Smooth muscle cell (in vitro differentiated cells): Measurements from ENCODE around the gene CELF4. TPM values are rescaled to one million over a fixed set of nuclear protein-coding genes. Genes with fewer than 3 reads are reported as not detected.

Experiments
- DNase-seq: peaks from one replicate; lab custom pipeline; 2025; ENCODE audit not compliant: unreplicated experiment; lab: John Stamatoyannopoulos, UW
- H2AFZ ChIP-seq: fragments of 200-600 bp; sonication (generic); 2 replicates; pipeline ENCODE4 v1.6.0; 2016; ENCODE audit warnings: antibody characterized with exemption, low read depth, mild to moderate bottlenecking
- H3F3A ChIP-seq: fragments of 200-600 bp; sonication (generic); 2 replicates; pipeline ENCODE4 v1.6.0; 2017; ENCODE audit warnings: antibody characterized with exemption, low read depth
- H3K27ac ChIP-seq: fragments of 200-600 bp; sonication (generic); 2 replicates; pipeline ENCODE4 v1.5.1; 2016; ENCODE audit warnings: low read depth, mild to moderate bottlenecking
- H3K27me3 ChIP-seq: fragments of 200-600 bp; sonication (generic); 2 replicates; pipeline ENCODE4 v1.6.1; 2016; ENCODE audit warnings: low read depth, mild to moderate bottlenecking
- H3K36me3 ChIP-seq: fragments of 200-600 bp; sonication (generic); 2 replicates; pipeline ENCODE4 v1.5.1; 2016; ENCODE audit warnings: low read depth
- H3K4me1 ChIP-seq: fragments of 200-600 bp; sonication (generic); 2 replicates; pipeline ENCODE4 v1.5.1; 2016; ENCODE audit warnings: low read depth
- H3K4me2 ChIP-seq: fragments of 200-600 bp; sonication (generic); 2 replicates; pipeline ENCODE4 v1.6.0; 2016; ENCODE audit warnings: mild to moderate bottlenecking
- H3K4me3 ChIP-seq: fragments of 200-600 bp; sonication (generic); 2 replicates; pipeline ENCODE4 v1.5.1; 2016; ENCODE audit warnings: mild to moderate bottlenecking
- H3K79me2 ChIP-seq: fragments of 200-600 bp; sonication (generic); 2 replicates; pipeline ENCODE4 v1.6.0; 2016; ENCODE audit warnings: low read depth, mild to moderate bottlenecking
- H3K9ac ChIP-seq: fragments of 200-600 bp; sonication (generic); 2 replicates; pipeline ENCODE4 v1.6.0; 2016; ENCODE audit warnings: low read depth
- H3K9me3 ChIP-seq: fragments of 200-600 bp; sonication (generic); replicated peaks from 2 replicates; pipeline ENCODE4 v1.5.1; 2016; ENCODE audit warnings: low read depth
- H4K20me1 ChIP-seq: fragments of 200-600 bp; sonication (generic); 2 replicates; pipeline ENCODE4 v1.6.0; 2016; ENCODE audit warnings: low read depth
- WGBS: methylation state at CpG from one replicate; pipeline ENCODE4 v1.1.7; 2016; ENCODE audit warnings: low lambda C conversion rate; 5-methylcytosine and 5-hydroxymethylcytosine counted together
- polyA plus RNA-seq: library from polyadenylated mRNA; unstranded; fragments of >200 nt; fragmentation: Nextera tagmentation; extraction: Ambion mirVana; gene quantifications from 2 replicates; pipeline ENCODE4 v1.2.1, GENCODE V29; 2016
- total RNA-seq: library from RNA; depleted of rRNA; stranded (reverse); fragments of >200 nt; gene quantifications from 2 replicates; pipeline ENCODE4 v1.2.3, GENCODE V29; 2014
- TF ChIP-seq, protein P1 (sequence below): fragments of 200-600 bp; sonication (generic); IDR thresholded peaks from 2 replicates; pipeline ENCODE4 v1.5.1; 2017; ENCODE audit warnings: borderline replicate concordance, mild to moderate bottlenecking, antibody characterized with exemption; ENCODE audit not compliant: insufficient read depth, poor library complexity, severe bottlenecking

The CELF4 gene
- total and polyA plus RNA-seq, 2 experiments from 2014 or later, result 0.40 TPM; not detected in 1

- TF ChIP-seq, protein P1, sequence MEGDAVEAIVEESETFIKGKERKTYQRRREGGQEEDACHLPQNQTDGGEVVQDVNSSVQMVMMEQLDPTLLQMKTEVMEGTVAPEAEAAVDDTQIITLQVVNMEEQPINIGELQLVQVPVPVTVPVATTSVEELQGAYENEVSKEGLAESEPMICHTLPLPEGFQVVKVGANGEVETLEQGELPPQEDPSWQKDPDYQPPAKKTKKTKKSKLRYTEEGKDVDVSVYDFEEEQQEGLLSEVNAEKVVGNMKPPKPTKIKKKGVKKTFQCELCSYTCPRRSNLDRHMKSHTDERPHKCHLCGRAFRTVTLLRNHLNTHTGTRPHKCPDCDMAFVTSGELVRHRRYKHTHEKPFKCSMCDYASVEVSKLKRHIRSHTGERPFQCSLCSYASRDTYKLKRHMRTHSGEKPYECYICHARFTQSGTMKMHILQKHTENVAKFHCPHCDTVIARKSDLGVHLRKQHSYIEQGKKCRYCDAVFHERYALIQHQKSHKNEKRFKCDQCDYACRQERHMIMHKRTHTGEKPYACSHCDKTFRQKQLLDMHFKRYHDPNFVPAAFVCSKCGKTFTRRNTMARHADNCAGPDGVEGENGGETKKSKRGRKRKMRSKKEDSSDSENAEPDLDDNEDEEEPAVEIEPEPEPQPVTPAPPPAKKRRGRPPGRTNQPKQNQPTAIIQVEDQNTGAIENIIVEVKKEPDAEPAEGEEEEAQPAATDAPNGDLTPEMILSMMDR, result no peak
- Histone ChIP-seq H3K79me2 (no peaks in the 10 kb centered on the region), H3K4me1 (peaks cover 12% of the 10 kb centered on the region), H3F3A (no peaks in the 10 kb centered on the region), H3K9me3 (no peaks in the 10 kb centered on the region), H3K27ac (no peak overlapping the region), H2AFZ (no peak overlapping the region), H3K27me3 (peaks cover 25% of the 10 kb centered on the region), H3K4me3 (no peak overlapping the region), H3K9ac (no peak overlapping the region), H3K4me2 (no peak overlapping the region), H4K20me1 (no peaks in the 10 kb centered on the region), H3K36me3 (no peaks in the 10 kb centered on the region)
- no peak for DNase-seq
- WGBS, result 94% methylated on average over 4 of the region's 4 CpGs
These were observed 170.0 kb downstream of the CELF4 start for GRCh38 chr18:37395631-37396030.

- H3K79me2 ChIP-seq, result no peaks in the 10 kb centered on the region
- H3K4me1 ChIP-seq, result peaks cover 12% of the 10 kb centered on the region
- H2AFZ ChIP-seq, result no peak overlapping the region
- no peak overlapping the region for H3K27ac ChIP-seq
- no peaks in the 10 kb centered on the region for H4K20me1 ChIP-seq
- TF ChIP-seq, protein P1, result no peak
- H3K4me3 ChIP-seq, result no peak overlapping the region
- peaks cover 25% of the 10 kb centered on the region for H3K27me3 ChIP-seq
- no peaks in the 10 kb centered on the region for H3K9me3 ChIP-seq
- H3K4me2 ChIP-seq, result no peak overlapping the region
- WGBS, result 86% methylated on average over 7 of the region's 7 CpGs
- DNase-seq, result no peak
- no peak overlapping the region for H3K9ac ChIP-seq
- no peaks in the 10 kb centered on the region for H3F3A ChIP-seq
- no peaks in the 10 kb centered on the region for H3K36me3 ChIP-seq
These were observed 170.5 kb downstream of the CELF4 start for GRCh38 chr18:37395138-37395537.

- H3K27me3 ChIP-seq, result peaks cover 23% of the 10 kb centered on the region
- WGBS, result 89% methylated on average over 5 of the region's 5 CpGs
- no peak overlapping the region for H3K9ac ChIP-seq
- no peaks in the 10 kb centered on the region for H4K20me1 ChIP-seq
- H3K79me2 ChIP-seq, result no peaks in the 10 kb centered on the region
- no peak overlapping the region for H3K27ac ChIP-seq
- H3K4me3 ChIP-seq, result no peak overlapping the region
- TF ChIP-seq, protein P1, result no peak
- H3K9me3 ChIP-seq, result no peaks in the 10 kb centered on the region
- H3K36me3 ChIP-seq, result no peaks in the 10 kb centered on the region
- H3F3A ChIP-seq, result no peaks in the 10 kb centered on the region
- peak overlapping the region; percentile 94 for H3K4me2 ChIP-seq
- peak overlapping the region; percentile 79 for H2AFZ ChIP-seq
- H3K4me1 ChIP-seq, result peaks cover 12% of the 10 kb centered on the region
- DNase-seq, result no peak
These were observed 171.0 kb downstream of the CELF4 start for GRCh38 chr18:37394610-37394965.

DNA sequence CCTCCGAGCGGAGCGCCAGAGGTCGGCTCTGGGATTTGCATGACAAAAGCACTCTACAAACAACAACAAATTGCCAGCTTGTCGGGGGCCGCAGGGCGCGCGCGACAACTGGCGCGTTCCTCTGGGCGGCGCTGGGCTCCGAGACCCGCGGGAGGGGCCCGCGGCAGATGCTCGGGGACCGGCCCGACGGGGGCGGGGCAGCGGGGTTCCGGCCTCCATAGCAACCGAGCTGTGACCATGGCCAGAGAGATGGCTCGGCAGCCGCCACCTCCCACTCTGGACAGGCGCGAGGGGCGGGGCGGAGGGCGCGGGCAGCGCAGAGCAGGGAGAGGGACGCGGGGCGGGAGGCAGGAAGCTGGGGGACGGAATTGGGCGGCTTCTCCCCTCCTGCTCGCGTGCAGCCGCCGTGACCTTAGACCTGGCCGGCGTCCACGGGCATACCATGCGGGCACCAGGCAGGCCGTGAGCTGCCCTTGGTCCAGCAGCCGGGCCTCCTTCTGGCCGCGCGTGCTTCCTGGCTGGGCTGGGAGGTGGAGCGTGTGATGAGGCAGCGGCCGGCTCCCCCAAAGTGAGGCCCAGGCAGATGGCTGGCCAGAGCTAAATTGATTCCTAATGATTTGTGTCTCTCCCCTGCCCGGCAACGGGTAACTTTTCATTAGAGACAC, 171.5 kb downstream of the CELF4 start:
- Histone ChIP-seq H3K4me2 (peak overlapping the region; percentile 94), H4K20me1 (no peaks in the 10 kb centered on the region), H3K9ac (no peak overlapping the region), H3K9me3 (no peaks in the 10 kb centered on the region), H3K27ac (no peak overlapping the region), H3K4me3 (peak overlapping the region; percentile 52), H3K4me1 (peaks cover 12% of the 10 kb centered on the region), H3K79me2 (no peaks in the 10 kb centered on the region), H2AFZ (peak overlapping the region; percentile 79), H3K27me3 (peaks cover 18% of the 10 kb centered on the region), H3F3A (no peaks in the 10 kb centered on the region), H3K36me3 (no peaks in the 10 kb centered on the region)
- TF ChIP-seq, protein P1, result no peak
- 3% methylated on average over 28 of the region's 59 CpGs for WGBS
- peak; percentile 65 for DNase-seq
